HepG2 (cell line): ENCODE results near the gene DGCR6L. TPM values are rescaled to one million over a fixed set of nuclear protein-coding genes. Genes with fewer than 3 reads are reported as not detected.

Experiments used
- ARNTL ChIP-seq: sonication (generic); formaldehyde crosslinking; IDR thresholded peaks from 2 replicates; pipeline ENCODE4 v1.4.0; 2020; ENCODE audit warnings: mild to moderate bottlenecking, missing genetic modification reagents
- DPF2 ChIP-seq: sonication (generic); formaldehyde crosslinking; IDR thresholded peaks from 2 replicates; pipeline ENCODE4 v1.4.0; 2020; ENCODE audit warnings: mild to moderate bottlenecking, low read depth, missing genetic modification reagents, borderline replicate concordance
- HNRNPLL ChIP-seq: fragments of 200-400 bp; formaldehyde crosslinking; IDR thresholded peaks from 2 replicates; pipeline ENCODE4 v1.6.1; 2017; ENCODE audit warnings: mild to moderate bottlenecking, low read depth, low read length; ENCODE audit not compliant: poor library complexity, severe bottlenecking
- MBD4 ChIP-seq: IDR thresholded peaks from 2 replicates; pipeline ENCODE4 v1.6.1; 2012; ENCODE audit warnings: low read length, inconsistent platforms, borderline replicate concordance
- NCOA5 ChIP-seq: sonication (generic); formaldehyde crosslinking; IDR thresholded peaks from 2 replicates; pipeline ENCODE4 v1.4.0; 2020; ENCODE audit warnings: missing genetic modification reagents
- PAF1 ChIP-seq: IDR thresholded peaks from 2 replicates; pipeline ENCODE4 v1.6.1; 2016; ENCODE audit warnings: missing genetic modification reagents, missing compliant biosample characterization
- SOX13 ChIP-seq, 3 experiments: fragments of 450-650 bp in 1 of 3; sonication (generic) in 1 of 3; formaldehyde crosslinking in 1 of 3; IDR thresholded peaks in 2 of 3; conservative IDR thresholded peaks in 1 of 3; 2 replicates each; pipeline versions ENCODE4 v1.5.0 to v1.6.1; 2016 to 2020; ENCODE audit warnings: antibody characterized with exemption in 1 of 3, mild to moderate bottlenecking in 1 of 3, missing compliant biosample characterization in 1 of 3, missing genetic modification reagents in 1 of 3, moderate library complexity in 1 of 3
- TOE1 ChIP-seq: sonication (generic); formaldehyde crosslinking; IDR thresholded peaks from 2 replicates; pipeline ENCODE4 v1.4.0; 2020; ENCODE audit warnings: mild to moderate bottlenecking, missing genetic modification reagents
- ZNF264 ChIP-seq: sonication (generic); formaldehyde crosslinking; IDR thresholded peaks from 2 replicates; pipeline ENCODE4 v1.4.0; 2020; ENCODE audit warnings: missing genetic modification reagents
- ZNF577 ChIP-seq: sonication (generic); formaldehyde crosslinking; IDR thresholded peaks from 2 replicates; pipeline ENCODE4 v1.4.0; 2020; ENCODE audit warnings: mild to moderate bottlenecking, low read depth, missing genetic modification reagents, borderline replicate concordance
- ZXDC ChIP-seq: sonication (generic); formaldehyde crosslinking; IDR thresholded peaks from 2 replicates; pipeline ENCODE4 v1.5.0; 2020; ENCODE audit warnings: mild to moderate bottlenecking, missing genetic modification reagents
- polyA plus RNA-seq, 8 experiments: library from polyadenylated mRNA; depleted of rRNA in 3 of 8; stranded (reverse) in 7 of 8; unstranded in 1 of 8; fragments of >200 nt; fragmentation: Illumina TruSeq in 4 of 8; extraction: Trizol in 4 of 8; gene quantifications; 2 replicates each; pipeline versions ENCODE4 v1.2.1 to v1.2.3, GENCODE V29; 2011 to 2016; ENCODE audit warnings: low read depth in 4 of 8, missing spikeins in 1 of 8, mixed read lengths in 1 of 8; ENCODE audit not compliant: insufficient read depth in 1 of 8
- total RNA-seq, 5 experiments: library from RNA; depleted of rRNA; stranded (reverse); fragments of >200 nt; fragmentation: Illumina TruSeq; extraction: Trizol; gene quantifications; 2 replicates each; pipeline ENCODE4 v1.2.3, GENCODE V29; 2016; ENCODE audit warnings: low read depth in 1 of 5
- TF ChIP-seq, protein P1 (sequence below): sonication (generic); formaldehyde crosslinking; IDR thresholded peaks from 2 replicates; pipeline ENCODE4 v1.9.0; 2021; ENCODE audit warnings: mild to moderate bottlenecking, missing genetic modification reagents
- TF ChIP-seq, protein P2 (sequence below): sonication (generic); formaldehyde crosslinking; IDR thresholded peaks from 2 replicates; pipeline ENCODE4 v1.5.1; 2020; ENCODE audit warnings: mild to moderate bottlenecking, missing genetic modification reagents, moderate library complexity

The DGCR6L gene
- total and polyA plus RNA-seq, 2 of the 13 experiments (the other 11 are each of a cell fraction or from before 2014, with no cell fraction given) = 17.5 to 35.3 TPM

GRCh38 chr22:20319745-20320658 is at the start of gene DGCR6L (continued):
- TF ChIP-seq TOE1 (no peak), ZNF577 (CRISPR knock-in tag) (no peak), NCOA5 (CRISPR knock-in tag) (no peak), SOX13 (IDR thresholded peaks at IDR 0.05) (no peak), SOX13 (CRISPR knock-in tag; conservative IDR thresholded peaks at IDR 0.05 in 1 of 2, IDR thresholded peaks at IDR 0.05 in 1 of 2) (peak in 1 of 2 experiments; percentile 50; a peak in 1 of 4 replicates), DPF2 (CRISPR knock-in tag) (no peak), ZNF264 (CRISPR knock-in tag) (peak; percentile 66; the same call in 1 of the 2 replicates), MBD4 (no peak), HNRNPLL (peak; percentile 77), ZXDC (CRISPR knock-in tag) (no peak), ARNTL (CRISPR knock-in tag) (no peak), PAF1 (CRISPR knock-in tag) (no peak)
- TF ChIP-seq, protein P1, sequence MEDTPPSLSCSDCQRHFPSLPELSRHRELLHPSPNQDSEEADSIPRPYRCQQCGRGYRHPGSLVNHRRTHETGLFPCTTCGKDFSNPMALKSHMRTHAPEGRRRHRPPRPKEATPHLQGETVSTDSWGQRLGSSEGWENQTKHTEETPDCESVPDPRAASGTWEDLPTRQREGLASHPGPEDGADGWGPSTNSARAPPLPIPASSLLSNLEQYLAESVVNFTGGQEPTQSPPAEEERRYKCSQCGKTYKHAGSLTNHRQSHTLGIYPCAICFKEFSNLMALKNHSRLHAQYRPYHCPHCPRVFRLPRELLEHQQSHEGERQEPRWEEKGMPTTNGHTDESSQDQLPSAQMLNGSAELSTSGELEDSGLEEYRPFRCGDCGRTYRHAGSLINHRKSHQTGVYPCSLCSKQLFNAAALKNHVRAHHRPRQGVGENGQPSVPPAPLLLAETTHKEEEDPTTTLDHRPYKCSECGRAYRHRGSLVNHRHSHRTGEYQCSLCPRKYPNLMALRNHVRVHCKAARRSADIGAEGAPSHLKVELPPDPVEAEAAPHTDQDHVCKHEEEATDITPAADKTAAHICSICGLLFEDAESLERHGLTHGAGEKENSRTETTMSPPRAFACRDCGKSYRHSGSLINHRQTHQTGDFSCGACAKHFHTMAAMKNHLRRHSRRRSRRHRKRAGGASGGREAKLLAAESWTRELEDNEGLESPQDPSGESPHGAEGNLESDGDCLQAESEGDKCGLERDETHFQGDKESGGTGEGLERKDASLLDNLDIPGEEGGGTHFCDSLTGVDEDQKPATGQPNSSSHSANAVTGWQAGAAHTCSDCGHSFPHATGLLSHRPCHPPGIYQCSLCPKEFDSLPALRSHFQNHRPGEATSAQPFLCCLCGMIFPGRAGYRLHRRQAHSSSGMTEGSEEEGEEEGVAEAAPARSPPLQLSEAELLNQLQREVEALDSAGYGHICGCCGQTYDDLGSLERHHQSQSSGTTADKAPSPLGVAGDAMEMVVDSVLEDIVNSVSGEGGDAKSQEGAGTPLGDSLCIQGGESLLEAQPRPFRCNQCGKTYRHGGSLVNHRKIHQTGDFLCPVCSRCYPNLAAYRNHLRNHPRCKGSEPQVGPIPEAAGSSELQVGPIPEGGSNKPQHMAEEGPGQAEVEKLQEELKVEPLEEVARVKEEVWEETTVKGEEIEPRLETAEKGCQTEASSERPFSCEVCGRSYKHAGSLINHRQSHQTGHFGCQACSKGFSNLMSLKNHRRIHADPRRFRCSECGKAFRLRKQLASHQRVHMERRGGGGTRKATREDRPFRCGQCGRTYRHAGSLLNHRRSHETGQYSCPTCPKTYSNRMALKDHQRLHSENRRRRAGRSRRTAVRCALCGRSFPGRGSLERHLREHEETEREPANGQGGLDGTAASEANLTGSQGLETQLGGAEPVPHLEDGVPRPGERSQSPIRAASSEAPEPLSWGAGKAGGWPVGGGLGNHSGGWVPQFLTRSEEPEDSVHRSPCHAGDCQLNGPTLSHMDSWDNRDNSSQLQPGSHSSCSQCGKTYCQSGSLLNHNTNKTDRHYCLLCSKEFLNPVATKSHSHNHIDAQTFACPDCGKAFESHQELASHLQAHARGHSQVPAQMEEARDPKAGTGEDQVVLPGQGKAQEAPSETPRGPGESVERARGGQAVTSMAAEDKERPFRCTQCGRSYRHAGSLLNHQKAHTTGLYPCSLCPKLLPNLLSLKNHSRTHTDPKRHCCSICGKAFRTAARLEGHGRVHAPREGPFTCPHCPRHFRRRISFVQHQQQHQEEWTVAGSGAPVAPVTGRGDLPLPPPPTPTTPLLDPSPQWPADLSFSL (CRISPR knock-in tag) = no peak
- TF ChIP-seq, protein P2, sequence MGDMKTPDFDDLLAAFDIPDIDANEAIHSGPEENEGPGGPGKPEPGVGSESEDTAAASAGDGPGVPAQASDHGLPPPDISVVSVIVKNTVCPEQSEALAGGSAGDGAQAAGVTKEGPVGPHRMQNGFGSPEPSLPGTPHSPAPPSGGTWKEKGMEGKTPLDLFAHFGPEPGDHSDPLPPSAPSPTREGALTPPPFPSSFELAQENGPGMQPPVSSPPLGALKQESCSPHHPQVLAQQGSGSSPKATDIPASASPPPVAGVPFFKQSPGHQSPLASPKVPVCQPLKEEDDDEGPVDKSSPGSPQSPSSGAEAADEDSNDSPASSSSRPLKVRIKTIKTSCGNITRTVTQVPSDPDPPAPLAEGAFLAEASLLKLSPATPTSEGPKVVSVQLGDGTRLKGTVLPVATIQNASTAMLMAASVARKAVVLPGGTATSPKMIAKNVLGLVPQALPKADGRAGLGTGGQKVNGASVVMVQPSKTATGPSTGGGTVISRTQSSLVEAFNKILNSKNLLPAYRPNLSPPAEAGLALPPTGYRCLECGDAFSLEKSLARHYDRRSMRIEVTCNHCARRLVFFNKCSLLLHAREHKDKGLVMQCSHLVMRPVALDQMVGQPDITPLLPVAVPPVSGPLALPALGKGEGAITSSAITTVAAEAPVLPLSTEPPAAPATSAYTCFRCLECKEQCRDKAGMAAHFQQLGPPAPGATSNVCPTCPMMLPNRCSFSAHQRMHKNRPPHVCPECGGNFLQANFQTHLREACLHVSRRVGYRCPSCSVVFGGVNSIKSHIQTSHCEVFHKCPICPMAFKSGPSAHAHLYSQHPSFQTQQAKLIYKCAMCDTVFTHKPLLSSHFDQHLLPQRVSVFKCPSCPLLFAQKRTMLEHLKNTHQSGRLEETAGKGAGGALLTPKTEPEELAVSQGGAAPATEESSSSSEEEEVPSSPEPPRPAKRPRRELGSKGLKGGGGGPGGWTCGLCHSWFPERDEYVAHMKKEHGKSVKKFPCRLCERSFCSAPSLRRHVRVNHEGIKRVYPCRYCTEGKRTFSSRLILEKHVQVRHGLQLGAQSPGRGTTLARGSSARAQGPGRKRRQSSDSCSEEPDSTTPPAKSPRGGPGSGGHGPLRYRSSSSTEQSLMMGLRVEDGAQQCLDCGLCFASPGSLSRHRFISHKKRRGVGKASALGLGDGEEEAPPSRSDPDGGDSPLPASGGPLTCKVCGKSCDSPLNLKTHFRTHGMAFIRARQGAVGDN (CRISPR knock-in tag) = peak; percentile 76
